Measurements from ENCODE around the gene PITPNC1.

DNA sequence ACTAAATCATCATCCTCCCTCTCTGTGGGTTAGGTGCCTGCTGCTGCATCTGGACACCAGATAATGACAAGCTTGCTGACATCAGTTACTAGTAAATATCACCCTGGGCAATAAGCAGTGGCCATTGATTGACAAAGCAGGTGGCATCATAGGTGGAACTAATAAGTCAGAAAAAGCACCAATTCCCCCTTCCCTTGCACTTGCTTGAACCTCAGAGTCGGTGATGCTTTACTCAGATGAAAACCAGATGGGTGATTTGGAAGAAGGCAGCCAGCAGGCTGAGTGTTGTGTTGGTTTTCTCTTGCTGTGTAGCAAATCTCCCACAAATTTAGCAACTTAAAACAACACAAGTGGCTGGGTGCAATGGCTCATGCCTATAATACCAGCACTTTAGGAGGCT lies 193.7 kb downstream of the PITPNC1 start:
- no peak for TF ChIP-seq EZH2 (IDR thresholded peaks at IDR 0.05; ENCODE audit: insufficient read depth, poor library complexity, severe bottlenecking)
- TF ChIP-seq EZH2phosphoT487 (IDR thresholded peaks at IDR 0.05; ENCODE audit: insufficient read depth, low read depth) = no peak

Measured in GM23248 (cell line).